PC-9 (cell line): ENCODE measurements around the gene MAGI3.

Experiments used
- CTCF ChIP-seq: fragments of 200-600 bp; sonication (generic); conservative IDR thresholded peaks from 2 replicates; pipeline ENCODE4 v1.6.1; 2017; ENCODE audit warnings: mixed run types, antibody characterized with exemption, mild to moderate bottlenecking, moderate library complexity
- EZH2 ChIP-seq: fragments of 200-600 bp; sonication (generic); IDR thresholded peaks from 2 replicates; pipeline ENCODE4 v1.8.0; 2017; ENCODE audit warnings: antibody characterized with exemption, low read depth

DNA sequence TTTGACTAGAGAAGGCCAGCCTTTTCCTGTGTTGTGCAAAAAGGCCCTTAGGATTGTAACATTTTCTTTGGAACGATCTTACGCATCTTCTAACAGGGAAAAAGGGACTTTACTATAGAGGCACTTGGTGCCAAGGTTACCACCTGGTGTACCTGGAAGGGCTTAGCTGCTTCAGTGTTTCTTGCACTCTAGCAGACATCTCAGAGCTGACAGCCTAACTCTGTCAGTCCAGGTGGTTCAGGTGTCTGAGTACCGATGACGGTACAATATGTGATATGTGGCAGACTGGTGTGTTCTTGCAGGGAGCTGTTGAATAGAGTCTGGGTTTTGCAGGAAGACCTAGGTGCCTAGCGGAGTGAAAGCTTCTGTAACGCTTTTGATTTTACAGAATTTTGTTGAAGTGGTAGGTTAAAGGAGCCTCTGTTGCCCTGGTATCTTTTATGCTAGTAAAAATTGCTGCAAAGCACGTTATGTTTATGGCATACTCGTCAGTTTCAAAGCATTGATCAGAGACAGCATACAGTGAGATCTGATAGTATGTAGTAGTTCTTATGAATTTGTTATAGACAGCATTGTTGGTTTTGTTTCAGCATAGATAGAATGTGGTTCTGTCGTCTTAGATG lies 1.4 kb downstream of the MAGI3 start:
- TF ChIP-seq CTCF, result no peak
- no peak for TF ChIP-seq EZH2
